ENCODE data around the gene MARS1. TPM values are rescaled to one million over a fixed set of nuclear protein-coding genes. Genes with fewer than 3 reads are reported as not detected.

Gene MARS1
- total RNA-seq, 3 donors from 2014 or later (not counting 1 experiment from before 2014, with no cell fraction given): 200 to 237 (median 218) TPM

- intact Hi-C loops (cut with micrococcal nuclease): no loop called here
- Histone ChIP-seq H3K4me3 (ENCODE audit: low read length) (no peak overlapping the region), H3K27ac (ENCODE audit: low read length) (no peak overlapping the region), H3K4me1 (ENCODE audit: control insufficient read depth, insufficient read depth, low read length) (peaks cover 72% of the 10 kb centered on the region), H3K27me3 (ENCODE audit: control insufficient read depth, insufficient read depth, low read length) (no peaks in the 10 kb centered on the region), H3K9me3 (ENCODE audit: control insufficient read depth, insufficient read depth, low read length) (no peaks in the 10 kb centered on the region), H3K36me3 (ENCODE audit: control insufficient read depth, insufficient read depth, low read length) (peaks cover 68% of the 10 kb centered on the region)
- no peaks in the 10 kb centered on the region for H3K27me3 Mint-ChIP-seq (ENCODE audit: low read depth in 2 of 2)
- TF ChIP-seq CTCF (IDR thresholded peaks at IDR 0.05): no peak
- H3K4me1 Mint-ChIP-seq: peaks cover 69 to 89% of the 10 kb centered on the region in 2 donors
- no peaks in the 10 kb centered on the region for H3K9me3 Mint-ChIP-seq
- ATAC-seq (no peak), DNase-seq (no peak)
- 91% methylated on average over 3 of the region's 3 CpGs for WGBS (ENCODE audit: insufficient coverage)
- peaks cover 19% of the 10 kb centered on the region for H3K36me3 Mint-ChIP-seq
- H3K4me3 Mint-ChIP-seq: no peak overlapping the region
- H3K27ac Mint-ChIP-seq: peak overlapping the region; percentile 74 to 79
Measured at GRCh38 chr12:57471661-57472060, 16.2 kb upstream of the MARS1 start.

- peaks cover 68% of the 10 kb centered on the region for H3K36me3 ChIP-seq (ENCODE audit: control insufficient read depth, insufficient read depth, low read length)
- intact Hi-C loops (cut with micrococcal nuclease): no loop called here
- no peak overlapping the region for H3K4me3 ChIP-seq (ENCODE audit: low read length)
- no peak for TF ChIP-seq CTCF (IDR thresholded peaks at IDR 0.05)
- peaks cover 79% of the 10 kb centered on the region for H3K4me1 ChIP-seq (ENCODE audit: control insufficient read depth, insufficient read depth, low read length)
- 93% methylated on average over 2 of the region's 3 CpGs for WGBS (ENCODE audit: insufficient coverage)
- DNase-seq: no peak
- H3K36me3 Mint-ChIP-seq: peaks cover 19% of the 10 kb centered on the region
- H3K27ac Mint-ChIP-seq: peak overlapping the region; percentile 47 to 74
- no peak overlapping the region for H3K27ac ChIP-seq (ENCODE audit: low read length)
- no peaks in the 10 kb centered on the region for H3K27me3 Mint-ChIP-seq (ENCODE audit: low read depth in 2 of 2)
- H3K9me3 Mint-ChIP-seq: no peaks in the 10 kb centered on the region
- H3K4me1 Mint-ChIP-seq: peaks cover 72 to 91% of the 10 kb centered on the region in 2 donors
- no peak for ATAC-seq
- H3K4me3 Mint-ChIP-seq: peak overlapping the region; percentile 40
- no peaks in the 10 kb centered on the region for H3K27me3 ChIP-seq (ENCODE audit: control insufficient read depth, insufficient read depth, low read length)
- H3K9me3 ChIP-seq (ENCODE audit: control insufficient read depth, insufficient read depth, low read length): no peaks in the 10 kb centered on the region
Measured at GRCh38 chr12:57472391-57472790, 15.5 kb upstream of the MARS1 start.

- ATAC-seq: no peak
- intact Hi-C loops (cut with micrococcal nuclease): no loop called here
- peaks cover 59% of the 10 kb centered on the region for H3K36me3 ChIP-seq (ENCODE audit: control insufficient read depth, insufficient read depth, low read length)
- no peak overlapping the region for H3K27ac ChIP-seq (ENCODE audit: low read length)
- peaks cover 69 to 91% of the 10 kb centered on the region in 2 donors for H3K4me1 Mint-ChIP-seq
- 97% methylated on average over 3 of the region's 3 CpGs for WGBS (ENCODE audit: insufficient coverage)
- H3K9me3 ChIP-seq (ENCODE audit: control insufficient read depth, insufficient read depth, low read length): no peaks in the 10 kb centered on the region
- H3K4me3 Mint-ChIP-seq: peak overlapping the region; percentile 78
- H3K36me3 Mint-ChIP-seq: peaks cover 19% of the 10 kb centered on the region
- no peak overlapping the region for H3K4me3 ChIP-seq (ENCODE audit: low read length)
- TF ChIP-seq CTCF (IDR thresholded peaks at IDR 0.05): no peak
- no peaks in the 10 kb centered on the region for H3K27me3 Mint-ChIP-seq (ENCODE audit: low read depth in 2 of 2)
- peaks cover 89% of the 10 kb centered on the region for H3K4me1 ChIP-seq (ENCODE audit: control insufficient read depth, insufficient read depth, low read length)
- H3K27me3 ChIP-seq (ENCODE audit: control insufficient read depth, insufficient read depth, low read length): no peaks in the 10 kb centered on the region
- H3K27ac Mint-ChIP-seq: peak overlapping the region; percentile 83 to 90
- DNase-seq: no peak
- no peaks in the 10 kb centered on the region for H3K9me3 Mint-ChIP-seq
Measured at GRCh38 chr12:57473392-57473791, 14.5 kb upstream of the MARS1 start.

- DNase-seq: no peak
- H3K36me3 Mint-ChIP-seq: peaks cover 19% of the 10 kb centered on the region
Measured at GRCh38 chr12:57473886-57474285, 14.0 kb upstream of the MARS1 start.

More at GRCh38 chr12:57473886-57474285, 14.0 kb upstream of the MARS1 start:
- TF ChIP-seq CTCF (IDR thresholded peaks at IDR 0.05): no peak
- Mint-ChIP-seq H3K27me3 (ENCODE audit: low read depth in 2 of 2) (no peaks in the 10 kb centered on the region), H3K4me3 (peak overlapping the region; percentile 78), H3K4me1 (peaks cover 70 to 92% of the 10 kb centered on the region in 2 donors), H3K9me3 (no peaks in the 10 kb centered on the region), H3K27ac (peak overlapping the region; percentile 83 to 90)
- Histone ChIP-seq H3K4me1 (ENCODE audit: control insufficient read depth, insufficient read depth, low read length) (peaks cover 94% of the 10 kb centered on the region), H3K27ac (ENCODE audit: low read length) (no peak overlapping the region), H3K27me3 (ENCODE audit: control insufficient read depth, insufficient read depth, low read length) (no peaks in the 10 kb centered on the region), H3K9me3 (ENCODE audit: control insufficient read depth, insufficient read depth, low read length) (no peaks in the 10 kb centered on the region), H3K4me3 (ENCODE audit: low read length) (no peak overlapping the region), H3K36me3 (ENCODE audit: control insufficient read depth, insufficient read depth, low read length) (peaks cover 59% of the 10 kb centered on the region)
- 97% methylated on average over 5 of the region's 5 CpGs for WGBS (ENCODE audit: insufficient coverage)
- no peak for ATAC-seq
- intact Hi-C loops (cut with micrococcal nuclease): no loop called here
